GM20000 (cell line): ENCODE results near the gene CKMT2.

Experiments used
- DNase-seq: peaks from one replicate; pipeline ENCODE4 v3.0.0; 2012; ENCODE audit warnings: low spot score
- CTCF ChIP-seq: IDR thresholded peaks from 2 replicates; pipeline ENCODE4 v1.5.1; 2012; ENCODE audit warnings: mild to moderate bottlenecking, control low read depth; ENCODE audit errors: extremely low read depth, missing control alignments

CKMT2 gene

DNA sequence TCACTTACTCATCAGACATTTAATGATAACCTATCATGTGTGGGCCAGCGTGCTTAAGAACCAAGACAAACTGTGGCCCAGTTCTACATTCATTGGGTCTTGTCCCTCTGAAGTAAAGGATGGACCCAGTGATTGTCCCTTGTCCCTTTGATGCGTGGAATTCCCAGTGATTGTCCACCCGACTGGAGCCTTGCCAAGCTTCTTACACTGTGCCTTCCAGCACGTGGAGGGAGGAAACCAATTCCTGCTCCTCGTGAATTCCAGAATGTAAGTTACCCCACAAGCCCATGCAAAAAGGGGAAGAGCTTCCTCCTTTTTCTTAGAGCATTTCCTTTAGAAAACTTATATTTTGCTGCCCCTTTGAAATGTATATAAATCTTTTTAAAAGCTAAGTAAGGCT, 7.9 kb downstream of the CKMT2 start:
- DNase-seq: no peak
- TF ChIP-seq CTCF: no peak

GRCh38 chr5:81241961-81242648, 9.0 kb downstream of the CKMT2 start:
- no peak for TF ChIP-seq CTCF
- no peak for DNase-seq

GRCh38 chr5:81242906-81243436, 9.8 kb downstream of the CKMT2 start:
- no peak for TF ChIP-seq CTCF
- DNase-seq: no peak

DNA sequence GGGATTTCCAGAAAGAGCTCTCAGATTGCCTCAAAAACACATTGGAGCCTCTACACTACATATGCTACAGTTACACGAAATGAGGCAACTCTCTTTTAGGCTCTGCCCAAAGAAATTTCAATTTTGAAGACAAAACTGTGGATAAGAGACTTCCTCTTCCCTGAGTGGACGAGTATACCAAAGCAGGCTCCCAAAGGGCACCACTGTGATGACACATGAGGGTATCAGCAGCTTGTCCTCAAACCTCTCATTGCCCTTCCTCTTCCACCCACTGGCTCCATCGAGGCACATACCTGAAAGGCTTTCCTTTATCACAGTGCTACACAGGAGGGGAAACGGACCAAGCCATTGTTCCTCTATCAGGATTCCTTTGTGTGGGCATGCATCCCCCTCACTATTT, 11.3 kb downstream of the CKMT2 start:
- TF ChIP-seq CTCF: no peak

DNA sequence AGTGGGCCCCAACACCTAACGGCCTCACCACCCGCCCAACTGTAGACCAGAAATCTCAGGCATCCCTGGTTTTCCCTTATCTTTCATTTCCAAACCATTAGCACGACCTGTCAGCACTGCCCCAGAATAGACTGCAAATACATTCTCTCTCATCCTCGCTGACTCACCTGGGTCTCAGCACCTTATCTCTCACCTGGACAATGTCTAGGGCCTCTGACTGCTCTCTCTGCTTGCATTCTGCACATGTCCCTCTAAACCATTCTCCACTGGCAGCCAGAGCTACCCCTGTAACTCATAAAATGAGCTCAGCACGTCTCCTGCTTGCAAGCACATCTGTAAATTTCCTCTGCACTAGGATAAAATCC, 12.7 kb downstream of the CKMT2 start:
- no peak for TF ChIP-seq CTCF
- DNase-seq: no peak

More for the DNA sequence above, 11.3 kb downstream of the CKMT2 start:
- no peak for DNase-seq

DNA sequence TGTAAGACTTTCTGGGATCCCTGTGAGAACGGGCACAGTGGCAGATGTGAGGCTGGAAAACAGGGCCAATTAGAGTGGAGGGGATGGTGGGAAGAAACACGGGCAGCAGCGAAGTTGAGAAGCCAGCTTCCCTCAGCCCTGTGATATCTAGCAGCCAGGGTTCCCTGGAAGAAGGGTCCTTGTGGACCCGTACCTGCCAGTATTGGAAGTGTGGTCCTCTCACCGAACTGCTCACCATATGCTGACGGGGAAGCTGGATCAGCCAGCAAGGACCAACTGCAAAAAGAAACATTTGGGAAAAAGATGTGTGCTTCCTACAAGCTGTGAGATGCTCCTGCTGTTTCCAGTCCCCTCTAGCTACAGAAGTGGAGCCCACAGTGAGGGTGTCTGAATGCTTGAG, 13.6 kb downstream of the CKMT2 start:
- no peak for DNase-seq
- no peak for TF ChIP-seq CTCF

- DNase-seq: no peak
- no peak for TF ChIP-seq CTCF
Measured at GRCh38 chr5:81247441-81247972, 14.4 kb downstream of the CKMT2 start.
